Measurements from ENCODE around the gene MON1B.

DNA sequence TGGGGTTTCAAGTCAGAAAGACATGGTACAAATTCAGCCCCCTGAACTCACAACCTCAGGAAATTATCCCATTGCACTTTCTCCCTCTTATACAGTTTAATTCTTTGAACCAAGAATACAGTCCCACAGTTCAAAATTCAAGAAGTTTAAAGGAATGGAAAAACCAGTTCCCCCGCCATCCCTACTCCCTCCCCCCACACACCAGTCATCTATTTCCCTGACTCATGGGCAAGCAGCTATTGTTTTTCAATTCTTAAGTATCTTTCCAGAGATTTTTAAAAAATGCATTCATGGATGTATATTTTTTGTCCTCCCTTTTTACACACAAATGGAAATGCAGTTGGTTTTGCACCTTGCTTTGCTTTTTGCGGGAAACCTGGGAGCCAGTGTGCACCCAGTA lies 15.5 kb downstream of the MON1B start:
- TF ChIP-seq CTCF (IDR thresholded peaks at IDR 0.05; ENCODE audit: low read depth, low read length), result no peak
- TF ChIP-seq POLR2A (IDR thresholded peaks at IDR 0.05; ENCODE audit: extremely low read depth, insufficient read length), result no peak
